ENCODE data around the gene ESRRA.

- TF ChIP-seq YY1 (IDR thresholded peaks at IDR 0.05; ENCODE audit: insufficient read depth, insufficient read length) (no peak), ZNF274 (IDR thresholded peaks at IDR 0.05; ENCODE audit: low read depth, low read length) (no peak)
Observed at GRCh38 chr11:64266339-64266738, 39.0 kb upstream of the ESRRA start.
